GM18526 (cell line): Measurements from ENCODE around the gene SOX6.

ENCODE experiments used
- POLR2A ChIP-seq: IDR thresholded peaks from 3 replicates; pipeline ENCODE4 v1.6.1; 2011; ENCODE audit not compliant: insufficient read length; ENCODE audit errors: extremely low read depth

SOX6 gene

GRCh38 chr11:16133867-16134266 is 222.5 kb downstream of the SOX6 start:
- no peak for TF ChIP-seq POLR2A

- no peak for TF ChIP-seq POLR2A
Measured at GRCh38 chr11:16127732-16128131, 228.6 kb downstream of the SOX6 start.

- no peak for TF ChIP-seq POLR2A
Measured at GRCh38 chr11:16126362-16126761, 230.0 kb downstream of the SOX6 start.

- TF ChIP-seq POLR2A, result no peak
Measured at GRCh38 chr11:16125796-16126195, 230.6 kb downstream of the SOX6 start.

GRCh38 chr11:16124390-16124789 is 232.0 kb downstream of the SOX6 start:
- TF ChIP-seq POLR2A, result no peak

GRCh38 chr11:16121853-16122252 is 234.5 kb downstream of the SOX6 start:
- no peak for TF ChIP-seq POLR2A

GRCh38 chr11:16120008-16120407 is 236.3 kb downstream of the SOX6 start:
- TF ChIP-seq POLR2A, result no peak

- TF ChIP-seq POLR2A, result no peak
Measured at GRCh38 chr11:16117989-16118756, 238.2 kb downstream of the SOX6 start.

GRCh38 chr11:16114978-16115871 is 241.1 kb downstream of the SOX6 start:
- no peak for TF ChIP-seq POLR2A

GRCh38 chr11:16114431-16114830 is 241.9 kb downstream of the SOX6 start:
- TF ChIP-seq POLR2A, result no peak

- TF ChIP-seq POLR2A, result no peak
Measured at GRCh38 chr11:16111690-16112089, 244.7 kb downstream of the SOX6 start.

GRCh38 chr11:16110886-16111285 is 245.5 kb downstream of the SOX6 start:
- TF ChIP-seq POLR2A, result no peak

GRCh38 chr11:16099343-16099900 is 256.9 kb downstream of the SOX6 start:
- no peak for TF ChIP-seq POLR2A

- TF ChIP-seq POLR2A, result no peak
Measured at GRCh38 chr11:16098526-16099205, 257.7 kb downstream of the SOX6 start.

GRCh38 chr11:16097543-16097942 is 258.8 kb downstream of the SOX6 start:
- TF ChIP-seq POLR2A, result no peak
